Heart left ventricle (tissue), 13 donors: ENCODE measurements around the gene EVI2A.

Source experiments
- CTCF ChIP-seq, 12 donors: fragments of 200-600 bp; sonication (generic) in 4 of 12; IDR thresholded peaks; one replicate each; pipeline versions ENCODE4 v1.5.0 to v1.8.0; 2018 to 2022; ENCODE audit warnings: antibody characterized with exemption in 12 of 12, mild to moderate bottlenecking in 5 of 12
- POLR2A ChIP-seq, 2 donors: fragments of 450-650 bp; IDR thresholded peaks; one replicate each; pipeline ENCODE4 v1.6.1; 2017; ENCODE audit warnings: antibody characterized with exemption in 2 of 2, mild to moderate bottlenecking in 2 of 2, moderate library complexity in 2 of 2
- donor health status: ischemic (EF 13 %, LVEDD 7.1; RV severe dilation, severe dysfunction).
- donor health status: DM: no; HTN: yes; CAD: no.
- donor health status: DM: no; HTN: no; CAD: no.
- donor health status: ischemic (EF 25% LVEDD 6.9; RV normal size, moderate dysfunction).
- donor health status: ischemic (EF 25% LVEDD 5.7; RV mildly dilated, moderate dysfunction).
- donor health status: ischemic (EF 35%, LVEDD 5.7; RV mildly dilated, moderate dysfunction).
- donor health status: nonischemic (EF 11% LVEDD 7.7; RV severe dilation, severe dysfunction).
- donor health status: DM: yes; HTN: yes; CAD: no.
- donor health status: PGD.
- donor health status: ischemic (EF 29% LVEDD 5.4; RV normal size, mild dysfunction).
- donor health status: nonischemic (EF 23%, LVEDD 6.1; RV moderate dilation, normal function).

GRCh38 chr17:31291820-31292219, 29.6 kb downstream of the EVI2A start:
- no peak for TF ChIP-seq CTCF (IDR thresholded peaks at IDR 0.05)
- no peak for TF ChIP-seq POLR2A (IDR thresholded peaks at IDR 0.05)
